ENCODE measurements around the gene MAGEF1. TPM values are rescaled to one million over a fixed set of nuclear protein-coding genes. Genes with fewer than 3 reads are reported as not detected.

Gene MAGEF1
- total and polyA plus RNA-seq, 9 of the 15 experiments (the other 6 are each of a cell fraction or from before 2014, with no cell fraction given), result 1.5 to 39.1 (median 19.8) TPM

- intact Hi-C loops (cut with micrococcal nuclease) (no loop called here), in situ Hi-C loops (cut with MboI) (no loop called here)
- no peak overlapping the region for H3K4me2 ChIP-seq (ENCODE audit: insufficient read depth, low read length)
- no peak overlapping the region for H3K27ac ChIP-seq (ENCODE audit: extremely low read depth, low read depth, low read length)
- WGBS (ENCODE audit: insufficient coverage, low coverage, missing lambda C conversion rate), result 23% methylated on average over 8 of the region's 8 CpGs
- H3K9ac ChIP-seq (ENCODE audit: insufficient read depth in 1 of 2, low read depth in 2 of 2, low read length in 2 of 2), result no peak overlapping the region
- POLR2A ChIA-PET, result interaction anchor here (0.6 to 1.1 kb wide), 2 partner anchors 21 to 62 kb away, joined by 3 read pairs; no protein-coding TSS in a partner anchor
- no peaks in the 10 kb centered on the region for H3K79me2 ChIP-seq (ENCODE audit: control insufficient read depth, insufficient read depth, low read length)
- peaks cover 7 to 10% of the 10 kb centered on the region in 2 experiments; a peak in 4 of 5 replicates for H3K27me3 ChIP-seq (ENCODE audit: control insufficient read depth in 2 of 2, insufficient read depth in 2 of 2, low read length in 2 of 2)
- H3K36me3 ChIP-seq (ENCODE audit: control insufficient read depth, insufficient read depth, low read length), result no peaks in the 10 kb centered on the region
- H4K20me1 ChIP-seq (replicated peaks; ENCODE audit: control insufficient read depth, insufficient read depth, low read length), result no peaks in the 10 kb centered on the region
- CTCF ChIA-PET (ENCODE audit: low intra/inter-chr PET ratio), result no interaction called here
- DNase-seq (ENCODE audit: extremely low read depth in 1 of 4, low spot score in 3 of 4) (no peak), FAIRE-seq (no peak), ATAC-seq (no peak)
- H3K9me1 ChIP-seq (ENCODE audit: control insufficient read depth, insufficient read depth, low read length), result no peaks in the 10 kb centered on the region
- no peak for TF ChIP-seq ZNF609 (CRISPR knock-in tag; IDR thresholded peaks at IDR 0.05; ENCODE audit: borderline replicate concordance)
- no peak for TF ChIP-seq RAD21 (CRISPR knock-in tag; conservative IDR thresholded peaks at IDR 0.05 in 1 of 2, IDR thresholded peaks at IDR 0.05 in 1 of 2)
- peak in 1 of 2 experiments; percentile 33; a peak in 1 of 4 replicates for TF ChIP-seq KDM1A (IDR thresholded peaks at IDR 0.05)
- TF ChIP-seq HNRNPLL (IDR thresholded peaks at IDR 0.05; ENCODE audit: low read depth, low read length, poor library complexity, severe bottlenecking), result no peak
- TF ChIP-seq PKNOX1 (IDR thresholded peaks at IDR 0.05), result peak; percentile 53
- TF ChIP-seq RBM25 (IDR thresholded peaks at IDR 0.05; ENCODE audit: low read depth, low read length, severe bottlenecking), result peak; percentile 55
- no peak overlapping the region for H3K4me3 ChIP-seq
- H3K9me3 ChIP-seq (replicated peaks; ENCODE audit: control insufficient read depth, insufficient read depth, low read depth, low read length), result no peaks in the 10 kb centered on the region
- H3K4me1 ChIP-seq (replicated peaks in 1 of 2; ENCODE audit: control insufficient read depth in 2 of 2, insufficient read depth in 2 of 2, low read length in 2 of 2), result peaks cover 21 to 27% of the 10 kb centered on the region in 2 experiments; a peak in 4 of 5 replicates
- H2AFZ ChIP-seq (ENCODE audit: low read depth, low read length), result peak overlapping the region; percentile 44
- no TSS peak for BruUV-seq (replicated peaks)
Measured at GRCh38 chr3:184738506-184738890, 26.6 kb upstream of the MAGEF1 start.
